GM21576 (cell line): ENCODE data around the gene TEX47.

Experiments
- ATAC-seq: cut with Tn5 transposase; IDR thresholded peaks from one replicate; pipeline ENCODE4 v1.9.1; 2021; ENCODE audit warnings: mild to moderate bottlenecking, moderate library complexity; ENCODE audit not compliant: unreplicated experiment

TEX47 gene

DNA sequence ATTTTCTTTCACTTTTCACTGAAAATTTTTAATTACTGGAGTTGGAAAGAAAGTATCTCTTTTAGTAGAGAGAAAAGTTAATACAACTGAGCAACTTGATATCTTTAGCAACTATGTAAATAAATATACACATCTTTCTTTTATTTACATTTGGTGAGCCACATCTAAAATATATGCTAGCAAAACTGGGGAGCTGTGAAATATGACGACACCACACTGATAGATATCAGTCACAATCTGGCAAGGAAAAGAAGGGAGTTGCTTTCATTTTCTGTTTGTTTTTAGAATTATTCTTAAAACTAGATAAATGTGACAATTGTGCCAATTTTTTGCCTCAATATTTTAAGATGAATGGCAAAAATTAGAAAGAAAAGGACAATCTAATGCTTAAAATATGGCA is 38.7 kb downstream of the TEX47 start:
- no peak for ATAC-seq

DNA sequence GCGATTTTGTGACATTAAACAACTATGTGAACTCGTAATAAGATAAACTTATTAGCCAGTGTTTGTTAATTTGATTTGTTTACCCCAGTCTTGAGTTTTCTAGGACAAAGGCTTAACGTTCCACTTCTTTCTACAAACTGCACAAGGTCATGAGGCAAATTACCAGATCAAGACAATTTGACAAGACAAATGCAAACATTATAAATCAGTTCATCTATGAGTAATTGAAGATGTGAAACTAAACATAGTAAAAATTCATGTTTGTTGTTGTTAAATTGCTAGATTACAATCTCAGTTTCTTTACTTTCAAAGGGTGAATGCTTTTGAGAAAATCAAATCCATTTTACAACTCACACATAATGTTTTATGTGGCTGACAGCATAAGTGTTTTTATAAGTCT is 49.4 kb downstream of the TEX47 start:
- ATAC-seq = no peak
